ENCODE data around the gene TADA1. TPM values are rescaled to one million over a fixed set of nuclear protein-coding genes. Genes with fewer than 3 reads are reported as not detected.

TADA1 gene
- total RNA-seq, 3 donors from 2014 or later: 6.9 to 18.7 (median 14.1) TPM

DNA sequence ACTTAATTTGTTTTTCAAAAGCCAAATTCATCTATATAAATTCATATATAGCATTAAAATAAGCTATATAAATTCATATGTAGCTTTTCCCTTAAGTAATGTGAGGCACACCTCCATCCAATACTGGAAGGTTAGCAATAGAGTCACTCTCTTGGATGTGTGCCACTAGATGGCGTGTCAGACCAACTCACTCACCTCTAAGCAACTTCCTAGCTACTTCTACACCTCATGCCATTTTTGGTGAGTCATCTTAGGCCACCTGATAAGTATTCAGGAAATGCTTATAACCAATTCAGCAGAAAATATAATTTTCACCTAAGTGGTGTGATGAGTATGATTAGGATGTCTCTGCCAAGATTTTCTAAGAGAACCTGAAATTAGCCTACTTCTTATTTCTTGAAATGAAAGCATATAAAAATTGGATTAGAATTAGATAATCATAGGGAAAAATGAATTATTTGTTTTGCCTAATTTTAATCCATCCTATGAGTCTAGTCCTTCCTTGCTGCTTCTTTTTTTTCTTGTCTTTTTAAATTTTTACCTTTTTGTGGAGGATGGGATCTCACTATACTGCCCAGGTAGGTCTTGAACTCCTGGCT lies 34.4 kb upstream of the TADA1 start:
- Histone ChIP-seq H3K9me3 (no peaks in the 10 kb centered on the region), H3K27me3 (no peaks in the 10 kb centered on the region), H3K27ac (no peak overlapping the region), H3K4me3 (no peak overlapping the region), H3K4me1 (no peaks in the 10 kb centered on the region), H3K36me3 (no peaks in the 10 kb centered on the region)
- DNase-seq (ENCODE audit: low spot score in 2 of 2): peak in 1 of 2 donors; percentile 70
- intact Hi-C loops (cut with DNase I; ENCODE audit: low total_unique reads): loop anchor here (5.0 kb wide), 1 partner anchor 697 kb away; no protein-coding TSS in a partner anchor
- TF ChIP-seq, protein P1, sequence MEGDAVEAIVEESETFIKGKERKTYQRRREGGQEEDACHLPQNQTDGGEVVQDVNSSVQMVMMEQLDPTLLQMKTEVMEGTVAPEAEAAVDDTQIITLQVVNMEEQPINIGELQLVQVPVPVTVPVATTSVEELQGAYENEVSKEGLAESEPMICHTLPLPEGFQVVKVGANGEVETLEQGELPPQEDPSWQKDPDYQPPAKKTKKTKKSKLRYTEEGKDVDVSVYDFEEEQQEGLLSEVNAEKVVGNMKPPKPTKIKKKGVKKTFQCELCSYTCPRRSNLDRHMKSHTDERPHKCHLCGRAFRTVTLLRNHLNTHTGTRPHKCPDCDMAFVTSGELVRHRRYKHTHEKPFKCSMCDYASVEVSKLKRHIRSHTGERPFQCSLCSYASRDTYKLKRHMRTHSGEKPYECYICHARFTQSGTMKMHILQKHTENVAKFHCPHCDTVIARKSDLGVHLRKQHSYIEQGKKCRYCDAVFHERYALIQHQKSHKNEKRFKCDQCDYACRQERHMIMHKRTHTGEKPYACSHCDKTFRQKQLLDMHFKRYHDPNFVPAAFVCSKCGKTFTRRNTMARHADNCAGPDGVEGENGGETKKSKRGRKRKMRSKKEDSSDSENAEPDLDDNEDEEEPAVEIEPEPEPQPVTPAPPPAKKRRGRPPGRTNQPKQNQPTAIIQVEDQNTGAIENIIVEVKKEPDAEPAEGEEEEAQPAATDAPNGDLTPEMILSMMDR (IDR thresholded peaks at IDR 0.05): peak; percentile 17 to 70 (median 48)
- no peak for TF ChIP-seq POLR2A (IDR thresholded peaks at IDR 0.05)

DNA sequence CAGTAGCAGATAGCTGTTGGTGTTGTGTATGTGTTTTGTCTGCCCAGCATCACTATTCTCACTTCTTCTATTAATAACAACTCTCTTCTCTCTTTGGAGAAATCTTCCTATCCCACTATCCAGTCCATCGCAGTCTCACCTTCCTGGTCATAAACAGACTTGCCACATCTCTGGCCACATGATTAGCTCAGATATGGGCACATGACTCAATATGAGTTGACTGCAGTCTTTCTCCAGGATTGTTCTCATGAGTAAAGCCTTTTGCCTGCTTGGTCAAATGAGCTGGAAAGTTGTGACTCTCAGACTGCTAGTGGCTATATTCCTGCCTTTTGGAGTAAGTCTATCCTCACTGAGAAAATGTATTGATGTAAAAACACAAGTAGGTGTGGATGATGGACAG lies 32.9 kb upstream of the TADA1 start:
- H3K27ac ChIP-seq: no peak overlapping the region
- DNase-seq (ENCODE audit: low spot score in 2 of 2): no peak
- no peak overlapping the region for H3K4me3 ChIP-seq
- intact Hi-C loops (cut with DNase I; ENCODE audit: low total_unique reads): no loop called here
- no peaks in the 10 kb centered on the region for H3K4me1 ChIP-seq
- no peaks in the 10 kb centered on the region for H3K9me3 ChIP-seq
- TF ChIP-seq, protein P1 (IDR thresholded peaks at IDR 0.05): no peak
- TF ChIP-seq POLR2A (IDR thresholded peaks at IDR 0.05): no peak
- TF ChIP-seq POLR2AphosphoS5 (IDR thresholded peaks at IDR 0.05): no peak
- H3K27me3 ChIP-seq: no peaks in the 10 kb centered on the region
- no peaks in the 10 kb centered on the region for H3K36me3 ChIP-seq

DNA sequence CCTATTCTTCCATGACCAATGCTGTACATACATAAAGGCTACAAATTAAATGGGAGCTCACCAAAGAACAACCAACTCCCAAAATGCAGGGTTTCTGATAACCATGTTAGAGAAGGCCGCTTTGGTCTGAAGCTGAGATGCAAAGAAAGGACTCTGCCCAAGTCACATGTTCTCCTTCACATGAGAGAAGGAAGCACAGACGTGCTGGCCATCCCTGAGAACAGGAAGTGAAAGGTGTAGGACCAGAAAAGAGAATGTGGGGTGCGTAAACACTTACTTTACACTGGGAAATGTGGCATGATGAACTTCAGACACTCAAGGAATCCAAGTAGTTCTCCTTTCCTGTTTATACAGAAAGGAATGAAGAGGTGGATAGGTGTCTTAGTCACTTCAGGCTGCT lies 31.7 kb upstream of the TADA1 start:
- TF ChIP-seq POLR2A (IDR thresholded peaks at IDR 0.05) (no peak), POLR2AphosphoS5 (IDR thresholded peaks at IDR 0.05) (no peak)
- TF ChIP-seq, protein P1 (IDR thresholded peaks at IDR 0.05): no peak
- no peaks in the 10 kb centered on the region for H3K4me1 ChIP-seq
- H3K4me3 ChIP-seq: no peak overlapping the region
- no peak for DNase-seq (ENCODE audit: low spot score in 2 of 2)
- no peaks in the 10 kb centered on the region for H3K36me3 ChIP-seq
- no peaks in the 10 kb centered on the region for H3K9me3 ChIP-seq
- intact Hi-C loops (cut with DNase I; ENCODE audit: low total_unique reads): no loop called here
- H3K27me3 ChIP-seq: no peaks in the 10 kb centered on the region
- no peak overlapping the region for H3K27ac ChIP-seq

DNA sequence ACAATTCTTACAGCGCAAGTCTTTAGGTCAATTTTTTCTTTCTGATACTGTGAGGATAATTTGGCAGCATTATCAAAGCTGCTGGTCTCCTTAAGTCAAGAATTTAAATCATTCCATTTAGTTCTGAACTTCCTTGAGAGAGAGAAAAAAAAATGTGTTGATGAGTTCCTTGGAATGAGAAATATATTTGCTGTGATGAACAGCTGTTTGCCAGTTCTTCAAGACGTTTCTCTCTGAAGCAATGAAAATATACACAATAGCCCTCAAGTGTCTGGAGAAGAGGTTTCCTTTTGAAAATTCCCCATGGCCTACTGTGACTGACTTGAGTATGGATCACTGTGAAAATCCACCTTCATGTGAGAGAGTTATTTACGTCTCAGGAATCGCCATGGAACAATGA lies 31.0 kb upstream of the TADA1 start:
- intact Hi-C loops (cut with DNase I; ENCODE audit: low total_unique reads): no loop called here
- Histone ChIP-seq H3K4me1 (no peaks in the 10 kb centered on the region), H3K36me3 (no peaks in the 10 kb centered on the region), H3K27me3 (no peaks in the 10 kb centered on the region), H3K9me3 (no peaks in the 10 kb centered on the region), H3K4me3 (no peak overlapping the region), H3K27ac (no peak overlapping the region)
- TF ChIP-seq, protein P1 (IDR thresholded peaks at IDR 0.05): no peak
- no peak for TF ChIP-seq POLR2AphosphoS5 (IDR thresholded peaks at IDR 0.05)
- no peak for TF ChIP-seq POLR2A (IDR thresholded peaks at IDR 0.05)
- no peak for DNase-seq (ENCODE audit: low spot score in 2 of 2)

DNA sequence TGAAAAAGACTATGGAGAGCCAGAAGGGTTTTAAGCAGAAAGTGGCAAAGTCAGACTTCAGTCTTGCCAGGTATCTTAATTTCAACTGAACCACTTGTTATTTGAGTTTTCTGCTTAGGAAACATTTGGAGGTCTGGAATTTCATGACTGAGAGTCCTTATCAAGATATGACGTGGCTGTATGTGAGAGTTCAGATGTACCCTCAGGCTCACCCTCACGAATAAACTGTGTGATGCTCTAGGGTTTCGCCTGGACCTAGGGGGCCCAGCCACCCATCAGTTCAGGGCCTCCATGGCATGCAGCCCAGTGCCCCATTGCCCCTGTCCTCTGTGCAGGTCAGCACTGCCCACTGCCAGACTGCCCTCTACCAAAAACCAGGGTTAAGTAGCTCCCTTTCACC lies 30.6 kb upstream of the TADA1 start:
- no peaks in the 10 kb centered on the region for H3K9me3 ChIP-seq
- DNase-seq (ENCODE audit: low spot score in 2 of 2): no peak
- no peak overlapping the region for H3K27ac ChIP-seq
- no peaks in the 10 kb centered on the region for H3K4me1 ChIP-seq
- H3K27me3 ChIP-seq: no peaks in the 10 kb centered on the region
- H3K36me3 ChIP-seq: no peaks in the 10 kb centered on the region
- intact Hi-C loops (cut with DNase I; ENCODE audit: low total_unique reads): no loop called here
- no peak for TF ChIP-seq POLR2A (IDR thresholded peaks at IDR 0.05)
- TF ChIP-seq POLR2AphosphoS5 (IDR thresholded peaks at IDR 0.05): no peak
- TF ChIP-seq, protein P1 (IDR thresholded peaks at IDR 0.05): no peak
- no peak overlapping the region for H3K4me3 ChIP-seq

All from breast epithelium (tissue), 4 donors.